Panc1 (cell line): ENCODE data around the gene NTNG1. TPM values are rescaled to one million over a fixed set of nuclear protein-coding genes. Genes with fewer than 3 reads are reported as not detected.

Experiments used
- ATAC-seq: fragments of 200-7000 bp; cut with Tn5 transposase; 2 replicates; pipeline ENCODE4 v1.9.1; 2020; ENCODE audit warnings: mild to moderate bottlenecking, moderate library complexity
- BruUV-seq: library from RNA; stranded (reverse); fragments of 400-500 nt; replicated peaks from 2 replicates; lab custom pipeline; 2021; lab: Mats Ljungman, UMichigan
- CTCF ChIA-PET: fragments of 300-600 bp; sonication (Branson Sonifier 250); formaldehyde crosslinking; loops from one replicate; lab custom pipeline; 2022; ENCODE audit warnings: antibody characterized with exemption; lab: Charles Lee
- POLR2A ChIA-PET: fragments of 300-600 bp; sonication (Branson Sonifier 250); formaldehyde crosslinking; loops from one replicate; lab custom pipeline; 2022; ENCODE audit warnings: antibody characterized with exemption; lab: Charles Lee
- DNase-seq: peaks from one replicate; pipeline ENCODE4 v3.0.0-alpha.2; 2010; ENCODE audit warnings: low read depth, low spot score
- H3K27ac ChIP-seq: 2 replicates; pipeline ENCODE4 v1.5.1; 2011; ENCODE audit warnings: mild to moderate bottlenecking, low read length, inconsistent platforms
- H3K27me3 ChIP-seq: fragments of 200-500 bp; sonication (Bioruptor generic); 2 replicates; pipeline ENCODE4 v1.6.0; 2014; ENCODE audit warnings: low read length, inconsistent platforms; ENCODE audit not compliant: control insufficient read depth, insufficient read depth
- H3K36me3 ChIP-seq: fragments of 200-500 bp; sonication (Bioruptor generic); 2 replicates; pipeline ENCODE4 v1.5.1; 2014; ENCODE audit warnings: inconsistent platforms, mild to moderate bottlenecking, low read length, moderate library complexity; ENCODE audit not compliant: control insufficient read depth, insufficient read depth
- H3K4me1 ChIP-seq: 2 replicates; pipeline ENCODE4 v1.5.1; 2011; ENCODE audit warnings: inconsistent platforms, mild to moderate bottlenecking, low read length, moderate library complexity; ENCODE audit not compliant: control insufficient read depth, insufficient read depth
- H3K4me3 ChIP-seq, 2 experiments: 2 replicates each; pipeline ENCODE4 v1.5.1; 2011 to 2012; ENCODE audit warnings: low read depth in 2 of 2, low read length in 2 of 2, mild to moderate bottlenecking in 2 of 2, inconsistent platforms in 1 of 2, moderate library complexity in 1 of 2
- H3K9me3 ChIP-seq: fragments of 200-500 bp; sonication (Bioruptor generic); 2 replicates; pipeline ENCODE4 v1.5.1; 2014; ENCODE audit warnings: low read depth, mild to moderate bottlenecking, inconsistent platforms, low read length, moderate library complexity; ENCODE audit not compliant: control insufficient read depth, insufficient read depth
- CTCF ChIP-seq: fragments of 450-650 bp; IDR thresholded peaks from 2 replicates; pipeline ENCODE4 v1.5.1; 2017; ENCODE audit warnings: mild to moderate bottlenecking
- POLR2AphosphoS5 ChIP-seq: IDR thresholded peaks from 2 replicates; pipeline ENCODE4 v1.6.1; 2012; ENCODE audit warnings: mild to moderate bottlenecking, low read depth, low read length, moderate library complexity
- REST ChIP-seq, 2 experiments: IDR thresholded peaks; 2 replicates each; pipeline ENCODE4 v1.6.1; 2011 to 2012; ENCODE audit warnings: low read depth in 2 of 2, control low read depth in 1 of 2, low read length in 1 of 2, mild to moderate bottlenecking in 1 of 2, moderate library complexity in 1 of 2; ENCODE audit not compliant: insufficient read depth in 1 of 2
- SIN3A ChIP-seq: IDR thresholded peaks from 2 replicates; pipeline ENCODE4 v1.6.1; 2012; ENCODE audit warnings: low read depth, mild to moderate bottlenecking, low read length, moderate library complexity, borderline replicate concordance; ENCODE audit not compliant: insufficient read depth
- TCF7L2 ChIP-seq: IDR thresholded peaks from 2 replicates; pipeline ENCODE4 v1.6.1; 2011; ENCODE audit warnings: mild to moderate bottlenecking, low read depth, low read length, inconsistent platforms
- in situ Hi-C: cut with HindIII; loops from 2 replicates; pipeline ENCODE4 v1.10.0; 2016; ENCODE audit warnings: low sequenced_read_pairs, low pct_unique_long_range_greater_than_20kb
- intact Hi-C: fragments of 100-400 bp; cut with micrococcal nuclease; formaldehyde crosslinking; loops from one replicate; pipeline ENCODE4 v1.10.0; 2022; ENCODE audit not compliant: unreplicated experiment
- total RNA-seq: library from RNA; stranded (reverse); gene quantifications from one replicate; pipeline ENCODE4 v1.2.1, GENCODE V29; 2021; ENCODE audit not compliant: unreplicated experiment

Gene NTNG1
- total RNA-seq, 1 experiment from 2014 or later, result 0.13 TPM

GRCh38 chr1:107436552-107437241 is 295.9 kb downstream of the NTNG1 start:
- intact Hi-C loops, result no loop called here

GRCh38 chr1:107439567-107439966 is 298.7 kb downstream of the NTNG1 start:
- no peaks in the 10 kb centered on the region for H3K4me1 ChIP-seq
- no peaks in the 10 kb centered on the region for H3K9me3 ChIP-seq
- intact Hi-C loops, result no loop called here
- no peak for ATAC-seq
- ChIA-PET CTCF (no interaction called here), POLR2A (no interaction called here)
- BruUV-seq, result no TSS peak
- H3K27ac ChIP-seq, result no peak overlapping the region
- H3K27me3 ChIP-seq, result no peaks in the 10 kb centered on the region
- TF ChIP-seq REST (IDR thresholded peaks at IDR 0.05; ENCODE audit: insufficient read depth in 1 of 2, low read depth in 2 of 2, low read length in 1 of 2), result no peak
- no peak for TF ChIP-seq SIN3A
- TF ChIP-seq TCF7L2, result no peak
- no peak for TF ChIP-seq CTCF
- TF ChIP-seq POLR2AphosphoS5, result no peak
- in situ Hi-C loops, result no loop called here
- no peak overlapping the region for H3K4me3 ChIP-seq
- no peak for DNase-seq
- no peaks in the 10 kb centered on the region for H3K36me3 ChIP-seq

More at GRCh38 chr1:107436552-107437241, 295.9 kb downstream of the NTNG1 start:
- ATAC-seq, result no peak
- in situ Hi-C loops, result no loop called here
- no peaks in the 10 kb centered on the region for H3K4me1 ChIP-seq
- no peak overlapping the region for H3K4me3 ChIP-seq
- POLR2A ChIA-PET, result no interaction called here
- H3K36me3 ChIP-seq, result no peaks in the 10 kb centered on the region
- no peaks in the 10 kb centered on the region for H3K9me3 ChIP-seq
- no peak for TF ChIP-seq POLR2AphosphoS5
- TF ChIP-seq TCF7L2, result no peak
- TF ChIP-seq CTCF, result no peak
- TF ChIP-seq REST (IDR thresholded peaks at IDR 0.05; ENCODE audit: insufficient read depth in 1 of 2, low read depth in 2 of 2, low read length in 1 of 2), result no peak
- no peak for TF ChIP-seq SIN3A
- no TSS peak for BruUV-seq
- DNase-seq, result no peak
- CTCF ChIA-PET, result no interaction called here
- no peak overlapping the region for H3K27ac ChIP-seq
- no peaks in the 10 kb centered on the region for H3K27me3 ChIP-seq
